ENCODE measurements around the gene CNTD1. TPM values are rescaled to one million over a fixed set of nuclear protein-coding genes. Genes with fewer than 3 reads are reported as not detected.
A peak's percentile ranks its signal among the peaks of the same experiment; 100 is the strongest.

CNTD1 gene
- polyA plus RNA-seq, 1 experiment: 0.45 TPM

DNA sequence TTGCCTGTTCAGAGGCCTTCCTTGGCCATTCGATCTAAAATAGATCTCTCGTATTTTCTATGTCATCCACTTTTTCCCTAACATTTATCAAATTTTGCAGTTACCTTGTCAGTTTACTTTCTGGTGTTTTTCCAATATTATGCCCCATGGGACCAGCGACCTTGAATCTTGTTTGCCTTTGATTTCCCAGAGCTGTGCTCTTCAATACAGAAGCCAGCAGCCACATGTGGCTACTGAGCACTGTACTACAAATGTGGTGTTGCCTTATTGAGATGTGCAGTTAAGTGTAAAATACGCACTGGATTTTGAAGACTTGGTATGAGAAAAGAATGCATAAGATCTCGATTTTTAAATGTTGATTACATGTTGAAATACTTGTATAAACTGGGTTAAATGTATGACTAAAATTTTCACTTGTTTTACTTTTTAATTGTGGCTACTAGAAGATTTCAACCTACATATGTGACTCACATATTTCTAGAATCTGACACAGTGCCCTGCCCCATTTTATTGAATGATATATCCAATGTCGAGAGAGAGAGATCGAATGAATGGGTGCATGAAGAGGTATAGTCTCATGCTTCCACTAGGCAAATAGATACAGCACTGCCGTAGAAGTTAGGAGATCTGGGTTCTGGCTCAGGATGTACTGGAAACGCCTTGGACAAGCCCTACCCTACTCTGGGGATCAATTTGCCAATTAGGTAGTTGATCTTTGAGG lies 33.7 kb downstream of the CNTD1 start:
- no peak for DNase-seq (ENCODE audit: low read depth)
- Histone ChIP-seq H3K4me3 (ENCODE audit: low read depth, low read length) (peak overlapping the region; percentile 74), H3K27me3 (ENCODE audit: control insufficient read depth, insufficient read depth, low read length) (0 out of 2 replicates have a peak, but pooled peaks cover 1% of the 10 kb centered on the region), H3K36me3 (ENCODE audit: control insufficient read depth, insufficient read depth, low read length) (peaks cover 2% of the 10 kb centered on the region)
- POLR2A ChIA-PET: interaction anchor here (1.3 kb wide), 1 partner anchor 8 kb away, joined by 8 read pairs; the partner anchor contains the start of gene BECN1
- TF ChIP-seq, protein P1, sequence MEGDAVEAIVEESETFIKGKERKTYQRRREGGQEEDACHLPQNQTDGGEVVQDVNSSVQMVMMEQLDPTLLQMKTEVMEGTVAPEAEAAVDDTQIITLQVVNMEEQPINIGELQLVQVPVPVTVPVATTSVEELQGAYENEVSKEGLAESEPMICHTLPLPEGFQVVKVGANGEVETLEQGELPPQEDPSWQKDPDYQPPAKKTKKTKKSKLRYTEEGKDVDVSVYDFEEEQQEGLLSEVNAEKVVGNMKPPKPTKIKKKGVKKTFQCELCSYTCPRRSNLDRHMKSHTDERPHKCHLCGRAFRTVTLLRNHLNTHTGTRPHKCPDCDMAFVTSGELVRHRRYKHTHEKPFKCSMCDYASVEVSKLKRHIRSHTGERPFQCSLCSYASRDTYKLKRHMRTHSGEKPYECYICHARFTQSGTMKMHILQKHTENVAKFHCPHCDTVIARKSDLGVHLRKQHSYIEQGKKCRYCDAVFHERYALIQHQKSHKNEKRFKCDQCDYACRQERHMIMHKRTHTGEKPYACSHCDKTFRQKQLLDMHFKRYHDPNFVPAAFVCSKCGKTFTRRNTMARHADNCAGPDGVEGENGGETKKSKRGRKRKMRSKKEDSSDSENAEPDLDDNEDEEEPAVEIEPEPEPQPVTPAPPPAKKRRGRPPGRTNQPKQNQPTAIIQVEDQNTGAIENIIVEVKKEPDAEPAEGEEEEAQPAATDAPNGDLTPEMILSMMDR (IDR thresholded peaks at IDR 0.05; ENCODE audit: insufficient read depth, low read depth, low read length): no peak
- CTCF ChIA-PET: interaction anchor here (1.3 to 5.5 kb wide), 2 partner anchors 9 to 166 kb away, joined by 3 to 34 read pairs; partner anchors contain the start of genes BECN1 and RPL27

DNA sequence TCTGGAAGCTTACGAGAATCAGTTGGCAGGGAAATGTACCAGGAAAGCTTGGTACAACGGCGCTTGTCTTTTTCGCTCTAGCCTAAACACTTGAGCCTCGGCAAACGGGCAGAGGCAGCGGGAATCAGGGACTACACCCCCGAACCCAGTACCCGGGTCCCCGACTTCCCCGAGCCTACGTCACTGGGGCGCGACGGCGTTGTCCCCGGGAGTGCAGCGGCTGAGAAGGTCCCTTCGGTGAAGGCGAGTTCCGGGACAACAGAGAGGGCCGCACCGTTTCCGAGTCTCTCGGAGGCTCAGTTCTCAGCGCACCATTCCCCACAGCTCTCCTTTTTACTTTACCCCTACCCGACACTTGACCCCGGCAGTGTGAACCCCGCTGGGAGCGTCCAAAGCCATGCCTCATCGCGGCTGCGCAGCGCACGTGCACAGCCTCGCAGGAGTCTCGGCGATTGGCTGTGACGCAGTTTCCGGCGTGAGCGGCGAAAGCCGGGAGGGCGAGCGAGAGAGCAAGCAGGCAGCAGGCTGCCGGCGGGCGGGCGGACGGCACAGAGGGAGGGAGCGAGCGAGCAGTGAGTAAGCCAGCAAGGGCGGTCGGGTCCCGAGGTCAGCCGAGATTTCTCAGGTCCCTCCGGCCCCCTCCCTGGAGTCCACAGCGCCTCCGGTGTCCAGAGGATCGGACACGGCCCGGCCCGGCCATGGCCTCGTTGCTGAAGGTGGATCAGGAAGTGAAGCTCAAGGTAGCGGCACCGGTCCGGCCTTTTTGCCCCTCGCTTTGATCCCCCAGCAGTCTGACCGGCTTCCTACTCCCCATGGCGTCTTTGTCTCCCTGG lies 34.5 kb downstream of the CNTD1 start, which contains the start of gene PSME3:
Gene PSME3 (plus strand): TSS at position 464 of the 833 bp plus-strand sequence. CDS start 235 bp downstream, at position 699.
- TF ChIP-seq, protein P1 (IDR thresholded peaks at IDR 0.05; ENCODE audit: insufficient read depth, low read depth, low read length): no peak
- Histone ChIP-seq H3K27me3 (ENCODE audit: control insufficient read depth, insufficient read depth, low read length) (no peaks in the 10 kb centered on the region), H3K4me3 (ENCODE audit: low read depth, low read length) (peak within 1 kb of the TSS; percentile 74), H3K36me3 (ENCODE audit: control insufficient read depth, insufficient read depth, low read length) (peaks cover 5% of the 10 kb centered on the region)
- DNase-seq (ENCODE audit: low read depth): no peak
- POLR2A ChIA-PET: interaction anchor here (1.3 kb wide), 1 partner anchor 9 kb away, joined by 8 read pairs; the partner anchor contains the start of gene BECN1
- CTCF ChIA-PET: interaction anchor here (1.1 to 5.5 kb wide), 3 partner anchors 10 to 165 kb away, joined by 3 to 34 read pairs (median 4); partner anchors contain the start of genes BECN1 and RPL27

DNA sequence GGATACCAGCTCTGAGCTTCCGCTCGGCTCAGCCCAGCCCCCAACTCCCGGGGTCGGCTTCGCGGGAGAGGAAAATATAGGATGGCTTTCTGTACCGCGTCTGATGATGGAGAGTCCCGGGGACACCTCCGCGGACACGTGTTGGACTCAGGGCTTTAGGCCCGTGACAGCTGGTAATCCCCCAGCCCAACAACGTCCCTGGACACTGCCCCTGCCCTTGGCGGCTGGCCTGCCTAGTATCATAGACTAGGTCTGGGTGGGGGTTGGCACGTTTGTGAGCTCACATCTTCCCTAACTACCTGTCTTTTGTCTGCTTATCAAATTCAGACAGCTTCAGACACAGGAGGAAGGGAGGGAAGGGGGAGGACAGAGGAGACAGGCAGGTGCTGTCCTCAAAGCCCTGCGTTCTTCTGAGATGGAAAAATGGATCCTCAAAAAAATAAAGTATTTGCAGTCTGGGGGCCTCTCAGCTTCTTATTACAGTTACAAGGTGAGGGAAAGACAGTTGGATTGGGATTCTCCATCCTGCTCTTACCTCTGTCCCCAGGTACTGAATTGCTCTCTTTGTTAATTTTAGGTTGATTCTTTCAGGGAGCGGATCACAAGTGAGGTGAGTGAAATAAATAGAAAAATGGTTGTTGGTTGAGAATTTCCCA lies 35.2 kb downstream of the CNTD1 start:
- ChIA-PET POLR2A (interaction anchor here (0.6 kb wide), 1 partner anchor 92 kb away, joined by 11 read pairs; no protein-coding TSS in a partner anchor), CTCF (interaction anchor here (1.1 to 5.5 kb wide), 4 partner anchors 11 to 164 kb away, joined by 3 to 34 read pairs (median 5); partner anchors contain the start of genes BECN1 and RPL27)
- TF ChIP-seq, protein P1 (IDR thresholded peaks at IDR 0.05; ENCODE audit: insufficient read depth, low read depth, low read length): no peak
- no peaks in the 10 kb centered on the region for H3K27me3 ChIP-seq (ENCODE audit: control insufficient read depth, insufficient read depth, low read length)
- DNase-seq (ENCODE audit: low read depth): no peak
- H3K36me3 ChIP-seq (ENCODE audit: control insufficient read depth, insufficient read depth, low read length): peaks cover 7% of the 10 kb centered on the region
- peak overlapping the region; percentile 74 for H3K4me3 ChIP-seq (ENCODE audit: low read depth, low read length)

DNA sequence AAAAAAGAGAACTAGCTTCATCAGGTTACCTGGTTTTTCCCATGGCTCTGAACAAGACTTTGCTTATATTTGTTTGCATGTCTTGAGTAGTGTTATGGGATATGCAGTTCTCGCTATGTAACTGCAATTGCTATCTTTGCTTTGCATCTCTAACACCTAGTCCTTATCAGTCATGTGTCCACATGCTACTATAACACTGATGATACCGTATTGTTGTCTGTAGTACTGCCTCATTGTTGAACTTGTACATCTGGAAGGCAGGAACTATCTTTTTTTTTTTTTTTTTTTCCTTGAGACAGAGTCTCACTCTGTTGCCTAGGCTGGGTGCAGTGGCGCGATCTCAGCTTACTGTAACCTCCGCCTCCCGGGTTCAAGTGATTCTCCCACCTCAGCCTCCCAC lies 37.1 kb downstream of the CNTD1 start:
- ChIA-PET CTCF (interaction anchor here (1.1 to 5.5 kb wide), 5 partner anchors 8 to 162 kb away, joined by 3 to 34 read pairs (median 5); partner anchors contain the start of genes AOC2, BECN1 and RPL27), POLR2A (interaction anchor here (0.7 kb wide), 1 partner anchor 11 kb away, joined by 4 read pairs; no protein-coding TSS in a partner anchor)
- Histone ChIP-seq H3K4me3 (ENCODE audit: low read depth, low read length) (no peak overlapping the region), H3K27me3 (ENCODE audit: control insufficient read depth, insufficient read depth, low read length) (no peaks in the 10 kb centered on the region), H3K36me3 (ENCODE audit: control insufficient read depth, insufficient read depth, low read length) (peaks cover 7% of the 10 kb centered on the region)
- DNase-seq (ENCODE audit: low read depth): no peak
- TF ChIP-seq, protein P1 (IDR thresholded peaks at IDR 0.05; ENCODE audit: insufficient read depth, low read depth, low read length): no peak
